ENCODE measurements around the gene SCN11A. TPM values are rescaled to one million over a fixed set of nuclear protein-coding genes. Genes with fewer than 3 reads are reported as not detected.
A peak's percentile ranks its signal among the peaks of the same experiment; 100 is the strongest.

SCN11A gene
- total RNA-seq, 1 donor, result not detected

DNA sequence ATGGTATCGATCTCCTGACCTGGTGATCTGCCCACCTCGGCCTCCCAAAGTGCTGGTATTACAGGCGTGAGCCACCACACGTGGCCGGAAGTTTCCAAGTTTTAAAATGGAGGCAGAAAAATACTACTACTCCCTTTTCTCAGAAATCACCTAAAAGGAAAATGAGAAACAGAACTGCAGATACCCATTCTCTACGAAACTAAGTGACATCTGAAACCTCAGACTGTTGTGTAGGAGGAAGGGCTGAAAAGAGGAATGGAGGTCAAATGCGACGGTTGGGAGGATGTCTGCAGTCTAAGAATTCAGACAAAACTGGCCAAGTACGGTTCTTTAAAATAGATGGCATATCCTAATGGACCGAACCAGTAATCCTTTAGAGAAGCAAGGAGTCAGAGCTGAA lies 24.2 kb upstream of the SCN11A start:
- no peak for TF ChIP-seq CTCF (IDR thresholded peaks at IDR 0.05; ENCODE audit: extremely low read depth, low read depth, low read length)
- H3K79me2 ChIP-seq (ENCODE audit: insufficient read depth, low read length), result no peaks in the 10 kb centered on the region
- H3K4me1 ChIP-seq (ENCODE audit: insufficient read depth, low read length), result no peaks in the 10 kb centered on the region
- H2AFZ ChIP-seq (ENCODE audit: low read length), result no peak overlapping the region
- DNase-seq (ENCODE audit: insufficient read length, low spot score, missing footprints), result no peak
- H4K20me1 ChIP-seq (ENCODE audit: insufficient read depth, low read length), result no peaks in the 10 kb centered on the region
- H3K27me3 ChIP-seq (ENCODE audit: insufficient read depth, low read length), result no peaks in the 10 kb centered on the region
- H3K27ac ChIP-seq (ENCODE audit: low read depth, low read length), result no peak overlapping the region
- H3K36me3 ChIP-seq (ENCODE audit: insufficient read depth, low read length), result peaks cover 35% of the 10 kb centered on the region
- H3K4me2 ChIP-seq (ENCODE audit: insufficient read depth, low read length), result no peak overlapping the region
- no peaks in the 10 kb centered on the region for H3K9me3 ChIP-seq (ENCODE audit: low read depth, low read length)
- H3K4me3 ChIP-seq (ENCODE audit: insufficient read depth, low read length), result no peak overlapping the region

GRCh38 chr3:39068556-39068955 lies 16.8 kb upstream of the SCN11A start:
- no peak overlapping the region for H2AFZ ChIP-seq (ENCODE audit: low read length)
- H3K79me2 ChIP-seq (ENCODE audit: insufficient read depth, low read length), result peaks cover 10% of the 10 kb centered on the region
- no peak for TF ChIP-seq CTCF (IDR thresholded peaks at IDR 0.05; ENCODE audit: extremely low read depth, low read depth, low read length)
- DNase-seq (ENCODE audit: insufficient read length, low spot score, missing footprints), result no peak
- peaks cover 3% of the 10 kb centered on the region for H3K36me3 ChIP-seq (ENCODE audit: insufficient read depth, low read length)
- H4K20me1 ChIP-seq (ENCODE audit: insufficient read depth, low read length), result no peaks in the 10 kb centered on the region
- H3K4me1 ChIP-seq (ENCODE audit: insufficient read depth, low read length), result peaks cover 14% of the 10 kb centered on the region
- no peaks in the 10 kb centered on the region for H3K27me3 ChIP-seq (ENCODE audit: insufficient read depth, low read length)
- H3K9me3 ChIP-seq (ENCODE audit: low read depth, low read length), result no peaks in the 10 kb centered on the region
- H3K4me2 ChIP-seq (ENCODE audit: insufficient read depth, low read length), result no peak overlapping the region
- H3K27ac ChIP-seq (ENCODE audit: low read depth, low read length), result no peak overlapping the region
- H3K4me3 ChIP-seq (ENCODE audit: insufficient read depth, low read length), result no peak overlapping the region

GRCh38 chr3:39067286-39067685 lies 15.5 kb upstream of the SCN11A start:
- H2AFZ ChIP-seq (ENCODE audit: low read length), result no peak overlapping the region
- no peak overlapping the region for H3K4me3 ChIP-seq (ENCODE audit: insufficient read depth, low read length)
- H3K27ac ChIP-seq (ENCODE audit: low read depth, low read length), result no peak overlapping the region
- H3K4me1 ChIP-seq (ENCODE audit: insufficient read depth, low read length), result peaks cover 14% of the 10 kb centered on the region
- no peaks in the 10 kb centered on the region for H3K9me3 ChIP-seq (ENCODE audit: low read depth, low read length)
- no peaks in the 10 kb centered on the region for H3K27me3 ChIP-seq (ENCODE audit: insufficient read depth, low read length)
- DNase-seq (ENCODE audit: insufficient read length, low spot score, missing footprints), result no peak
- H4K20me1 ChIP-seq (ENCODE audit: insufficient read depth, low read length), result no peaks in the 10 kb centered on the region
- TF ChIP-seq CTCF (IDR thresholded peaks at IDR 0.05; ENCODE audit: extremely low read depth, low read depth, low read length), result no peak
- H3K79me2 ChIP-seq (ENCODE audit: insufficient read depth, low read length), result peaks cover 22% of the 10 kb centered on the region
- H3K36me3 ChIP-seq (ENCODE audit: insufficient read depth, low read length), result peaks cover 3% of the 10 kb centered on the region
- H3K4me2 ChIP-seq (ENCODE audit: insufficient read depth, low read length), result no peak overlapping the region

DNA sequence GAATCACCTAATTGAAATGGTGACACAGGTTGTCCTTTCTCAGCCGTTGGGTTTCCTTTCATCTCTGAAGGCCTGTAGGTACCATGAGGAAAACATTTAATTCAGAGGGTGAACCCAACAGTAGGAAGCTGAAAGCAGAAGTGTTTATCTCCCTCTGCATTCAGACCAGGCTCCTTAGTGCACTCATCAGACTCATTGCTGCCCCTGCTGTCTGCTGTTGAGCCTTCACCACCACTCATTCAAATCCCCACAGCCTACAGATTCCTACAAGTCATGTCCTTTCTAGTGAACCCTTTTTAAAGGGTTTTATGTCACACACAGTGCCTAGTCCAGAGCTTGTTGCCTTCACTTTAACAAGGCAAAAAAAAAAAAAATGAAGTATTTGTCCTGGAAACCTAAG lies 13.5 kb upstream of the SCN11A start:
- peak; percentile 55 for TF ChIP-seq CTCF (IDR thresholded peaks at IDR 0.05; ENCODE audit: extremely low read depth, low read depth, low read length)
- Histone ChIP-seq H3K27me3 (ENCODE audit: insufficient read depth, low read length) (no peaks in the 10 kb centered on the region), H3K4me2 (ENCODE audit: insufficient read depth, low read length) (peak overlapping the region; percentile 57), H3K4me3 (ENCODE audit: insufficient read depth, low read length) (no peak overlapping the region), H3K79me2 (ENCODE audit: insufficient read depth, low read length) (peaks cover 30% of the 10 kb centered on the region), H3K27ac (ENCODE audit: low read depth, low read length) (peak overlapping the region; percentile 68), H4K20me1 (ENCODE audit: insufficient read depth, low read length) (peaks cover 5% of the 10 kb centered on the region), H3K36me3 (ENCODE audit: insufficient read depth, low read length) (peaks cover 3% of the 10 kb centered on the region), H3K4me1 (ENCODE audit: insufficient read depth, low read length) (peaks cover 14% of the 10 kb centered on the region), H3K9me3 (ENCODE audit: low read depth, low read length) (no peaks in the 10 kb centered on the region), H2AFZ (ENCODE audit: low read length) (peak overlapping the region; percentile 19)
- peak; percentile 81 for DNase-seq (ENCODE audit: insufficient read length, low spot score, missing footprints)
